Measurements from ENCODE around the gene PHF20. TPM values are rescaled to one million over a fixed set of nuclear protein-coding genes. Genes with fewer than 3 reads are reported as not detected.

PHF20 gene
- polyA plus RNA-seq, 1 donor (not counting 4 experiments of a cell fraction or from before 2014, with no cell fraction given), result 31.9 TPM

- no peak for FAIRE-seq
- Histone ChIP-seq H3K27ac (ENCODE audit: control insufficient read depth, insufficient read depth, low read length) (no peak within 1 kb of the TSS), H3K27me3 (ENCODE audit: control insufficient read depth, extremely low read depth, insufficient read depth, low read length) (no peaks in the 10 kb centered on the region), H3K4me1 (ENCODE audit: control insufficient read depth, extremely low read depth, insufficient read depth, low read length) (peaks cover 6% of the 10 kb centered on the region), H3K36me3 (ENCODE audit: control insufficient read depth in 2 of 2, extremely low read depth in 1 of 2, insufficient read depth in 2 of 2, low read length in 2 of 2) (no peaks in the 10 kb centered on the region), H2AFZ (ENCODE audit: control insufficient read depth, low read length) (no peak within 1 kb of the TSS), H4K20me1 (ENCODE audit: control insufficient read depth, extremely low read depth, insufficient read depth, low read length) (no peaks in the 10 kb centered on the region), H3K4me3 (ENCODE audit: control insufficient read depth in 2 of 3, extremely low read depth in 1 of 3, insufficient read depth in 2 of 3, low read depth in 1 of 3, low read length in 3 of 3) (no peak within 1 kb of the TSS), H3K79me2 (ENCODE audit: control insufficient read depth, insufficient read depth, low read length) (no peaks in the 10 kb centered on the region), H3K9ac (ENCODE audit: control insufficient read depth, extremely low read depth, insufficient read depth, low read length) (no peak within 1 kb of the TSS), H3K4me2 (ENCODE audit: control insufficient read depth, extremely low read depth, insufficient read depth, low read depth, low read length) (no peak within 1 kb of the TSS), H3K9me1 (ENCODE audit: control insufficient read depth, extremely low read depth, insufficient read depth, low read length) (no peaks in the 10 kb centered on the region), H3K9me3 (ENCODE audit: control insufficient read depth, low read depth, low read length) (peaks cover 2% of the 10 kb centered on the region)
- dilution Hi-C loops (cut with MboI; ENCODE audit: extremely low pct_ligation_motif_present, low sequenced_read_pairs), result no loop called here
- DNase-seq (ENCODE audit: low read depth, low spot score), result no peak
- TF ChIP-seq EZH2 (IDR thresholded peaks at IDR 0.05; ENCODE audit: low read length) (no peak), CTCF (optimal IDR thresholded peaks at IDR 0.05 in 1 of 3, IDR thresholded peaks at IDR 0.05 in 1 of 3, conservative IDR thresholded peaks at IDR 0.05 in 1 of 3; ENCODE audit: extremely low read depth in 1 of 3, insufficient read depth in 2 of 3, low read length in 3 of 3) (no peak)
Observed at GRCh38 chr20:35967979-35968640, 196.3 kb downstream of the PHF20 start, which contains the start of gene CNBD2. Gene CNBD2, plus strand, starts transcription at chr20:35968590. Its CDS starts 173 bp downstream, at chr20:35968763.

- FAIRE-seq, result no peak
- dilution Hi-C loops (cut with MboI; ENCODE audit: extremely low pct_ligation_motif_present, low sequenced_read_pairs), result no loop called here
- Histone ChIP-seq H3K79me2 (ENCODE audit: control insufficient read depth, insufficient read depth, low read length) (no peaks in the 10 kb centered on the region), H3K36me3 (ENCODE audit: control insufficient read depth in 2 of 2, extremely low read depth in 1 of 2, insufficient read depth in 2 of 2, low read length in 2 of 2) (no peaks in the 10 kb centered on the region), H3K4me3 (ENCODE audit: control insufficient read depth in 2 of 3, extremely low read depth in 1 of 3, insufficient read depth in 2 of 3, low read depth in 1 of 3, low read length in 3 of 3) (no peak overlapping the region), H3K4me2 (ENCODE audit: control insufficient read depth, extremely low read depth, insufficient read depth, low read depth, low read length) (no peak overlapping the region), H3K9me3 (ENCODE audit: control insufficient read depth, low read depth, low read length) (peaks cover 2% of the 10 kb centered on the region), H4K20me1 (ENCODE audit: control insufficient read depth, extremely low read depth, insufficient read depth, low read length) (no peaks in the 10 kb centered on the region), H3K4me1 (ENCODE audit: control insufficient read depth, extremely low read depth, insufficient read depth, low read length) (peaks cover 6% of the 10 kb centered on the region), H3K27ac (ENCODE audit: control insufficient read depth, insufficient read depth, low read length) (no peak overlapping the region), H3K9me1 (ENCODE audit: control insufficient read depth, extremely low read depth, insufficient read depth, low read length) (no peaks in the 10 kb centered on the region), H3K27me3 (ENCODE audit: control insufficient read depth, extremely low read depth, insufficient read depth, low read length) (no peaks in the 10 kb centered on the region), H3K9ac (ENCODE audit: control insufficient read depth, extremely low read depth, insufficient read depth, low read length) (no peak overlapping the region), H2AFZ (ENCODE audit: control insufficient read depth, low read length) (no peak overlapping the region)
- TF ChIP-seq EZH2 (IDR thresholded peaks at IDR 0.05; ENCODE audit: low read length), result no peak
- no peak for TF ChIP-seq CTCF (optimal IDR thresholded peaks at IDR 0.05 in 1 of 3, IDR thresholded peaks at IDR 0.05 in 1 of 3, conservative IDR thresholded peaks at IDR 0.05 in 1 of 3; ENCODE audit: extremely low read depth in 1 of 3, insufficient read depth in 2 of 3, low read length in 3 of 3)
- DNase-seq (ENCODE audit: low read depth, low spot score), result no peak
Observed at GRCh38 chr20:35968930-35969329, 197.1 kb downstream of the PHF20 start.
